Fibroblast of skin of abdomen (primary cell): ENCODE measurements around the gene POLDIP3.

Experiments used
- DNase-seq: peaks from one replicate; pipeline ENCODE4 v3.0.0-alpha.2; 2013

The POLDIP3 gene

DNA sequence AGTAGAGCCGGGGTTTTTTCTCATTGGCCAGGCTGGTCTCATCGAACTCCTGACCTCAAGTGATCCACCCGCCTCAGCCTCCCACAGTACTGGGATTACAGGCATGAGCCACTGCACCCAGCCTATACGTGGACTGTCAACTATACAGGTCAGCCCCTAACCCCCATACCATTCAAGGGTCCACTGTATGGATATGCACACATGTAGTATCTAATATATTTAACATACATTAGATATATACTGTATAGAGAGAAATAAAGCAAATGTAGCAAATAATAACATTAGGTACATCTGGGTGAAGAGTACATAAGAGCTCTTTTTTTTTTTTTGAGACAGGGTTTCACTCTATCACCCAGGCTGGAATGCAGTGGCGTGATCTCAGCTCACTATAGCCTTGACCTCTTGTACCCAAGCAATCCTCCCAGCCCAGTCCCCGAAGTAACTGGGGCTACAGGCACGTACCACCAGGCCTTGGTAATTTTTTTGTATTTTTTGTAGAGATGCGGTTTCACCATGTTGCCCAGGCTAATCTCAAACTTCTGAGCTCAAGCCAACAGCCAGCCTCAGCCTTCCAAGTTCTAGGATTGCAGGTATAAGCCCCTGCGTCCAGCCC lies 27.2 kb upstream of the POLDIP3 start:
- DNase-seq, result no peak

DNA sequence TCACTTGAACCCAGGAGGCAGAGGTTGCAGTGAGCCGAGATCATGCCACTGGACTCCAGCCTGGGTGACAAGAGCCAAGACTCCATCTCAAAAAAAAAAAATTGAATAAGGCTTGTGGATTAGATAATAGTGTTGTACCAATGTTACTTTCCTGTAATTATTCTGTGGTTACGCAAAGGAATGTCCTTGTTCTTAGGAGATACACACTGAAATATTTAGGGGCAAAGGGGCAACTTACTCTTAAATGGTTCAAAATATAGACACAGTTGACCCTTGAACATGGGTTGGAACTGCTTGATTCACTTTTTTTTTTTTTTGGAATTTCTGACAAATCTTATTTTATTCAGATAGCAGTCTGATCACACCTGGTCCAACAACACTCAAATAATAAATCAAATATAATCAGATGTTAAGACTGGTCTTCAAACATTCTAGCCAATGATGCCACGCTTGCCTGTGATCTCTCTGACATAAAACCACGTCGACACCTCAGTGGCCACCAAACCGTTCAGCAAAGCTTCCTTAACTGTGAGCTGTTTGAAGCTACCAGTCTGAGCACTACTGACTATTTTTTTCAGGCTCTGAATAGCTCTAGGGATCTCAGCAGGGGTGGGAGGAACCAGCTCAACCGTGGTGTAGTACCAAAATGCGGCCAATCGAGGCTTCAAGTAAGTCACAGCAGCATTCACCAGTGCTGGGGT lies 25.0 kb upstream of the POLDIP3 start:
- no peak for DNase-seq

DNA sequence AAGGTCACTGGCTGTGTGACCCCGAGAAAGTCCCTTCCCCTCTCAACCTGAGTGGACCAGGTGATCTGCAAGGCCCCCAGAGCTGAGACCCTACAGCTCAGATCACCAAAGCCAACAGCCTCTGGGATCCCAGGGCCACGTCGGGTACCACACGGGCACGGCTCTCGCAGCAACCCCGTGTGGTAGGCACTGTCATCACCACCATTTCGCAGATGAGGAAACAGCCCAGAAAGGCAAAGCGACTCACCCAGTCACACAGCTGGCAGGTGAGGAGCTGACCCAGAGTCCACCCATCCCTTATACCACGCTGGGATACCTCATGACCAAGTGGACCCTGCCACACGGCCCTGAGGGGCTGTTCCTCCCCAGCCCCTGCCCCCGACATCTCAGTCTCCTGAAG lies 22.9 kb upstream of the POLDIP3 start:
- no peak for DNase-seq

DNA sequence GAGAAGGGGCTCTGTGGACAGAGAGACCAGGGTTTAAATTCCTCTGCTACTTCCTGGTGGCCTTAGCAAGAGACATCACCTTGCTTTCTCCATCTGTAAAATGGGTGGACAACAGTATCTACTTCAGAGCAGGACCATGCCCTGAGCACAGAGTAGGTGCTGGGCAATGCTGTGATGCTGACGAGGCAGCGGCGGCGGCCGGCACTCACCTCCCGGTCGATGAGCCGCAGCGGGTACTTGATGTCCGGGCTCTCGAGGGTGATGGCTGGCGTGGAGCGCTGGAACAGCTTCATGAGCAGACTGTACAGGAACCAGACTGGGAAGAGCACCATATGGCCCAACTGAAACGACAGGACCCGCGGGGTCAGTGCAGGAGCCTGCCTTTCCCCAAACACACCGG lies 21.8 kb upstream of the POLDIP3 start:
- no peak for DNase-seq

DNA sequence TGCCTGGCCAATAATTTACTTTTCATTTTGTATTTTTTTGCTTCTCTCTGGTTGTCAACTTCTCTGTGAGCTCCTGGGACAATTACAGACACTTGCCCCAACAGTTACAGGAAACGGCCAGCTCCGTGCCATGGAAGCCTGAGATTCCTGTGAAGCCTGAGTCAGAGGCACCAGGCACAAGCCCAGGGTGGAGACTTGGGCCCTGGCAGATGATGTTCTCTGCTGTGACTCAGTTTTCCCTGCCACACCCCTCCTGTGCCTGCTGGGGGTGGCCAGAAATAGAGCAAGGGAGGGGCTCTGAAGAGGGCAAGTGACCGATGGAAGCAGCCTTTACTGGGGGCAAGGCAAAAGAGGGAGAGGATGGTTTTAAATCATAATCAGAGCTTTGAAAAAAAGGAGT lies 20.8 kb upstream of the POLDIP3 start:
- DNase-seq, result peak; percentile 79

DNA sequence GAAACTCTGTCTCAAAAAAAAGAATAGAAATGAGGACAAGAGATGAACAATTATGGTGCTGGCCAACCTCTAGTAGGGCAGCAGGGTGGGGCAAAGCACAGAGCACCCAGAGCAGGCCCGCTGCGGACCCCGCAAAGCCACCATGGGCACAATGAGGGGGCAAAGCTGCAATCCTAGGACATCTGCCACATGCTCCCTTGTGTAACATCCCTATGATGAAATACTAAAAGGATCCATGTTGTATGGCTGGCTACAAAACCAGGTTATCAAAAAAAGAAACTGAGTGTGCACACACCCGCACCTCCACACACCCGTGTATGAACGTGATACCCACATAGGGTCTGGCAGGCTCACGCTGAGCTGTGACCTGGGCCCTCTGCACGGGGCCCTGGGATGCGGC lies 18.3 kb upstream of the POLDIP3 start:
- no peak for DNase-seq

DNA sequence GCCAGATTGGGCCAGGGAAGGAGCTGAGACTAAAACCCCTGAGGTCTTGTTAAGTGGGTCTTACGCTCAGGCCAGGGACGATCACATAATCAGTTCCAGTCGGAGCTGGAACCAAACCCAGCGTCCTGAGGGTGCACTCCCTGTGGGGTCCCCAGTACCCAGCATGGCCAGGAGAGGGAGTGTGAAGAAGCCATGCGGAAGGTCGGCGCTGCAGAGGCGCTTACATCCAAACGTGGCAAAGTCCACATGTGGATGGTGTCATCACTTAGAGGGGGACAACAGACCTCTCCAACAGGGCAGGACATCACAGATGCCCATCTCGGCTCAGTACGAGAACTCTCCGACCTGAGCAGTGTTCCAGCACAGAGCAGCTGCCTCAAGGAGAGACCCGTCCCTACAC lies 17.4 kb upstream of the POLDIP3 start:
- no peak for DNase-seq

DNA sequence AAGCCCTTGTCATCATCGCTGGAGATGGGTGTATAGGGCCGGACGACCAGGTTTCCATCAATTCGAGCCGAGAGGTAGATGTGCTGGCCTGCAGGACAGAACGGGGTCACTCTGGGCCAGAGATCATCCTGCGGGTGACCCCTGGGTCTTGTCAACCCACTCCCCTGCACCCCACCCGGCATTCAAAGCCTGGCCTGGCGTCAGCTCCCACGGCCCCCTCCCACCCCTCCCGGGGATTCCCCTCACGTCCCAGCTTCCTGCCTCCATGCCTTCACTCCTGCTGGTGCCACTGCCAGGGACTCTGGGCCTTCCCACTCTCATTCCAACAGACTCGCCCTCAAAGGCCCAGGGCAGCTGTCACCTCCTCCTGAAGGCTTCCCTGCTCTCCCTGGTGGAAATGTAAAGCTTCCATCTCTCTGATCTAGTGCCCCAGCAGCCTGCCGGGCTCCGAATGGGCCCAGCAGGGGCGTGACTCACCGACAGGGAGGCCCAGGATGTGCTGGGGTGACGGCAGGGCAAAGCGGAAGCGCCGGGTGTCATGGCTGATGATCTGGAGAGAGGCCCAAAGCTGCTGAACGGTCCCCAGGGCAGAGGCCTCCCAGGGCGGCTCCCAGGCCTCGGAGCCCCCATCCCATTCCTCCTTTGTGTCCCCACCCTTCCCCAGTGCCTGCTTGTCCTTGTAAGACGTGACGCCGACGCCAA lies 16.4 kb upstream of the POLDIP3 start:
- no peak for DNase-seq

DNA sequence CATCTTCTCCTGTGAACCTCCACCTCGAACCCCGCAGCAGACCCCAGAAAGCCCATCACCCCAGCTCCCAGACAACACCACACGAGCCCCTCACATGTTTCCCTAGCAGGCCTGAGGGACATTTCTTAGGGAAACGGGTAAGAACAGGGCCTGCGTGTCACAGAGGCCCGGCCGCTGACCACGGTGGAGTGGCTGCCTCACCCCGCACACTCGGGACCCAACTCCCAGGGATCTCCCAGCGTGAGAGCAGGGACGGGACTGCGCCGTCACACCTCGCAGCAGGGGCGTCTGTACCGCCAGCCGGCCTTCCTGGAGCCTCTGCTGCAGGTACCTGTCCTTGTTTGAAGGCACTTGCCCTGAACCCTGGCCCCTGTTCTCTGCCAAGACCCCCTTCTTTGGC lies 15.5 kb upstream of the POLDIP3 start:
- no peak for DNase-seq

DNA sequence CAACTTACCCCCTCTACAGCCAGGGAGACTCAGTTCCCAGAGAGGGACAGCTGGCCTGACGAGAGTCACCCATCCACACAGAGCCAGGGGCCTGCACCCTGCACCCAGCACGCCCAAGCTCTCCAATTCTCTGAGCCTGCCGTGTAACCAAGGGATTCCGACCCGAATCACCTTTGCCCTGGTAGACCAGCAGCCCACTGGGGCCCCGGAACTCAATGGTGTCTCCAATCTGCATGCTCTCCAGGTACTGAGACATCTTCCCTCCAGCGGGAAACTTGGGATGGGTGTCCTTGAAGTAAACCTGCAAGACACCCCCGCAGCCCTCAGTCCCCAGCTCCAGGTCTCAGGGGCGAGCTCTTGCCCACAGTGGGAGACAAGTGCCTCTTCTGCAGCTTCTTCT lies 13.3 kb upstream of the POLDIP3 start:
- no peak for DNase-seq

DNA sequence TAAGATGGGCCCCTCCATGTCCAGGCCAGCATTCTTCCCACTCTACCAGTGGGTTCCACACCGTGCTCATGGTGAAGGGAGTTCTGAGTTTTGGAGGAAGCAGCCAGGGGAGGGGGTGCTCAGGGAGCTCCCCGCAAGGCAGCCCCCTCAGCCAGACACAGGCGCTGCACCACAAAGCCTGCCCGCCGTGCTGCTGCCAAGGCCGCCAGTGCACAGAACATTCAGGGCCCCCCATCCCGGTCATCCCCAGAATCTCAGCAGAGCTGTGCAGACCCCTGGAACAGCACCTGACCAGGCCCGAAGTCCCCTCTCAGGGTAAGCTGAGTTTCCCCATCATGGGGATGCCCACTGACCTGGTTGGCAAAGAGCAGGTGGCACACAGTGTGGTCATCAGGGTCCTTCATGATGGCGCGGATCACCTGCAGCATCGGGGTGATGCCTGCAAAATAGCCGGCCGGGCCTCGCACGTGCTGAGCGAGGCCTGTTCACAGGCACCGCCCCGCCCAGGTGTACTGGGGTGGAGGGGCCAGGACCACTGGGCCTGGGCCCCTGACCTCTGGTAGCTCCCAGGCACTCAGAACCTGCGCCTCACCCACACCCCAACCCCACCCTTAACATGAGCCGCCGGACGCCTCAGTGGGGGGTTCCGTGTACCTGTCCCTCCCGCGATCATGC lies 12.4 kb upstream of the POLDIP3 start:
- DNase-seq, result no peak

DNA sequence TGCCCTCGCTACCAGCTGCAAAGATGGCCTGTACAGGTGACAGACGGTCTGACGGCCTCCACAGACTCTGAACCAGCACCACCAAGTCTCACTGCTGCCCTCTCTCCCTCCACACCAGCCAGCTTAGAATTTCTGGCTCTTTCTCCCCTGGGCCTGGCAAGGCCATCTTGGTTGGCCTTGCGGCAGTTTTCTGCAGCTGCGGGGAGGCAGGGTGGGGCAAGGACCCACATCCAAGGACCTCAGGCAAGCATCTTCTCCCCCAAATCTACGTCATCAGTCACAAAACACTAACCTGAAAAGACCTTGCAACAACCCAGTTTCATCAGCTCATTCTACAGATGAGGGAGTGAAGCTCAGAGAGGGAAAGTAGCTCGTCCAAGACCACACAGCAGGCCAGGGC lies 11.7 kb upstream of the POLDIP3 start:
- no peak for DNase-seq

DNA sequence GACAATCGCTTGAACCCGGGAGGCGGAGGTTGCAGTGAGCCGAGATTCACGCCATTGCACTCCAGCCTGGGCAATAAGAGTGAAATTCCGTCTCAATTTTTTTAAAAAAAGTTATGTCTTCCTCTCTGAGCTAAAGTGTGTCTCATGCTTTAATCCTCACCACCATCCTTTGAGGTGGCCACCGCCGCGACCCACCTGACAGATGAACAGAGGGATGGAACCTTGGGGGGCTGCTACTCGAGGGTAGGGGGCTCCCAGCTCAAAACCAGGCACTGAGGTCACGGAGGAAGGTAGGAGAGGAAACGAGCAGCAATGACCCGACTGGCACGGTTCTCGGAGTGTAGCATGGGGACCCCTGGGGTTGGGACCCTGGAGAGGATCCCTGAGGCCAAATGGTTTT lies 10.7 kb upstream of the POLDIP3 start:
- DNase-seq, result no peak

DNA sequence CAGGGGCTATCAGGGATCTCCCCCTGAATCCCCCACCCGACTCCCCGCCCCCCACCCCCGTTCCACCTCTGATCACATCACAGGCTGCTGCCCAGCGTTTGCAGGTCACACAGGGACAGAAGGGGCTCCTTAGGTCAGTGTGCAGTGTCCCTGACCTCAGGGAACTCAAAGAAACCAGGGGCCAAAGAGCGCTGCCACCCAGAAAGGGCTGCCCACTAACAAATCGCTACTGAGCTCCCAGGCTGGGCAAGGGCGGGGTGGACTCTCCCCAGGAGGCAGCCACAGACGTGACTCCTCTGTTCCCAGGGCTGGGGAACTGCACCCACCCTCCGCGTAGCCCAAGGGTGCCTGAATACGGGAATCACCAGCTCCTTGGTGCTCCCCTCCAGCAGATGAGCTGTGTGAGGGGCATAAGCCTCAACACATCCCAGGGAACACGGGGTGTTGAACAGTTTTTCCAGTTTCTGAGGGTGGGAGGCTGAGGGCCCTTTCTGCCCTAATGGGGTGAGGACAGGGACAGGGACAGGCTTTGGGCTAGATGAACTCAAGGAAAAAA lies 9.9 kb upstream of the POLDIP3 start:
- DNase-seq, result no peak

DNA sequence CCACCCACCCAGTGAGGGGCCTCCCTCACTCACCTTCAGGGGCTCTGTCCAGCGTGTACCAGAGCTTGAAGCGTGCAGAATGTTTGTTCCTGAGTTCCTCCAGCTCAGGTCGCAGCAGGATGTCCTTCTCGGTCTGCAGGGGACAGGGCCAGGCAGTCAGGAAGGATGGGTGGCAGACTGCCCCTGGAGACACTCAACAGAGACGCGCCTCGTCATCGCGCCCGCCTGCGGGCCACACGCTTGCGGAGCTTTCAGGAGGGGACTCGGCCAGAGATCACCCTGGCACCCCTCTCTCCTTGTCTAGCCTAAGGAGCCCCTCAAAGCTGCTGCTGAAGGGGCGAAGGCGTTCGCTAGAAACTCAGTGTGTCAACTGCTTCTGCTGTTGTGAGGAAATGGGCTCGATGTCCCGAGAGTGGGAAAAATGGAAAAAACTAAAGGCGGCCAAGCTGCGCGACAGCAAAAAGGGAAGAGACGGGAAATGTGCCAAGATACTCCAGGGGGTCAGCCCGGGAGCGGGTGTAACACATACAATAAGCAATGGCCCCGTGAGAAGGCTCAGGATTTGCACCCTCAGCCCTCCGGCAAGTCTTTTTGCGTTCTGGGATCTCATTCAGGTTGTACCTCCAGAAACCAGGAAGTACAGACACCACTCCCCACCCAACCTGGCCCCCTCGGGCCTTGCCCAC lies 9.2 kb upstream of the POLDIP3 start:
- DNase-seq, result no peak

DNA sequence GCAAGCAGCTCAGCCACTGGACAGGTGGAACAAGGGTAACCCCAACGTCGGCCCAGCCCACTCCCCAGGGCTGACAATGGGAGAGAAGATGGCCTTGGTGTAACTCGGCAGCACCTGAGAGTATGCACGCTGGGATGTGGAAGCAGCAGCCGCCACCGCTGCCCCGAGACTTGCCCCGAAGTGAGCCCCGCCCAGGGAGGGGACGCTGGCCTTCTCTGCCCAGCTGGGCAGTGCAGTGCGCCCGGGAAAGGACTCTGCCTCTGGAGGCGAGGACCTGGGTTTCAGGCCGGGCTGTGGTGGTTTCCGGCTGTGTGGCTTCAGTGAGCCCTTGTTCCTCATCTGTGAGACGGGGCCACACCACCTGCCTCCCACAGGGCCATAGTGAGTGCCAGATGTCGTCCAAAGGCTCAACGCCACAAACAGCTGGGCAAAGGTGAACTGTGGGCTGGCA lies 8.6 kb upstream of the POLDIP3 start:
- no peak for DNase-seq

DNA sequence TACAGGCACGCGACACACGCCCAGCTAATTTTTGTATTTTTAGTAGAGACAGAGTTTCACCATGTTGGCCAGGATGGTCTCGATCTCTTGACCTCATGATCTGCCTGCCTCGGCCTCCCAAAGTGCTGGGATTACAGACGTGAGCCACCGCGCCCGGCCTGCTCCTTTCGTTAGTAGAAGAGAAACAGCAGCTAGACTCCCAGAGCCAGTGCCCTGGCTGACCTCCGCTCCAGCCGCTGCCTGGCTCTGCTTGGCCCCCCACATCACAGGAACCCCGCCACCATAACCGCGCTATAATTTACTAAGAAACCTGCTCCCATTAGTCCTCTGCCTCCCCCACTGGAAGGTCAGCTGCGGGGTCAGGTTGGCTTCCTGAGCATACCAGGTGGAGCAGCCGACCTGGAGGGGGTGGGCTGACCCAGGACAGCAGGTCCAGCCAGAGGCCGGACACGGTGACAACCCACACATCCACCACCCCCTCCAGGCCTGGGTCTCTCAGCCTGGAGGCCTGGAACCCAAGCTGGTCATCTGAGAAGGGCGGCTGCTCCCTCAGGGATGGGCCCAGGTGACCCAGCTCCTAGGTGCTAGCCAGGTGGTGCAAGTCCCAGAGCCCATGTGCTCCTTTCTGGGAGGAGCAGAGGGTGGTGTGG lies 7.5 kb upstream of the POLDIP3 start:
- no peak for DNase-seq

DNA sequence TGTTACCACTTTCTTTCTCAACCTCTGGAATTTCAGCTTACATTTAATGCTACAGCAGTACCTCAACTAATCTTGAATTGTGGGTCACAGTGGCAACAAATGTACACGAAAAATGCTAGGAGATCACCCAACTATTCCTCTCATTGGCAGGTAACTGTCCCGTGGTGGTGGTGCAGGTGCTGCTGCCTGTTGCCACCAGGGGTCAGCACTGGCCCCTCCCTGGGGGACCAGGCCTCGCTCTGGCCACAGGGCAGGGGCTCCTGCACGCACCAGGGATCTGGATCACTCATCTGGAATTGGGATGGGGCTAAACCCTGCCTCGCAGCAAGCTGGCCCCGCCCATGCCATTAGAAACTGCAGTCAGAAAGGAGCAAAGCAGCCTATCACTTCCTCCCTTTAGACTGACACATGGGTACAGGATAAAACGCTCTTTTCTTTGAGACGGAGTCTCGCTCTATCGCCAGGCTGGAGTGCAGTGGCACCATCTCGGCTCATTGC lies 6.9 kb upstream of the POLDIP3 start:
- peak; percentile 68 for DNase-seq

DNA sequence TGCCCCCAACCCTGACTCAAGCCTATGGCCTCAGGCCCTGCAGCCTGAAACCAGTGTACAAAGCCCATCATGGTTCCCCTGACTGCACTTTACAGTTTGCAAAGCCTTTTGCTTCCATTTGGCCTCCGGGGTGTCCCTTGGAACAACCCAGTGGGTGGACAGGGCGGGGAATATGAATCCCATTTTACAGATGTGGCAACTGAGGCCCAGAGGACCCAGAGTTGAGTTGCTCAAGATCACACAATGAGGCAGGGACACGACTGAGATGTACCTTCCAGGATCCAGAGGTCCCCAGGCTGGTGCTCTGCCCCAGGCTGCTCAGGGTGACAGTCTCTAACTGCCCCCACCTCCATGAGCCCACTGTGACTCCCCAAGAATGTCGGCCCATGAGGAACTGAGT lies 5.4 kb upstream of the POLDIP3 start:
- no peak for DNase-seq

DNA sequence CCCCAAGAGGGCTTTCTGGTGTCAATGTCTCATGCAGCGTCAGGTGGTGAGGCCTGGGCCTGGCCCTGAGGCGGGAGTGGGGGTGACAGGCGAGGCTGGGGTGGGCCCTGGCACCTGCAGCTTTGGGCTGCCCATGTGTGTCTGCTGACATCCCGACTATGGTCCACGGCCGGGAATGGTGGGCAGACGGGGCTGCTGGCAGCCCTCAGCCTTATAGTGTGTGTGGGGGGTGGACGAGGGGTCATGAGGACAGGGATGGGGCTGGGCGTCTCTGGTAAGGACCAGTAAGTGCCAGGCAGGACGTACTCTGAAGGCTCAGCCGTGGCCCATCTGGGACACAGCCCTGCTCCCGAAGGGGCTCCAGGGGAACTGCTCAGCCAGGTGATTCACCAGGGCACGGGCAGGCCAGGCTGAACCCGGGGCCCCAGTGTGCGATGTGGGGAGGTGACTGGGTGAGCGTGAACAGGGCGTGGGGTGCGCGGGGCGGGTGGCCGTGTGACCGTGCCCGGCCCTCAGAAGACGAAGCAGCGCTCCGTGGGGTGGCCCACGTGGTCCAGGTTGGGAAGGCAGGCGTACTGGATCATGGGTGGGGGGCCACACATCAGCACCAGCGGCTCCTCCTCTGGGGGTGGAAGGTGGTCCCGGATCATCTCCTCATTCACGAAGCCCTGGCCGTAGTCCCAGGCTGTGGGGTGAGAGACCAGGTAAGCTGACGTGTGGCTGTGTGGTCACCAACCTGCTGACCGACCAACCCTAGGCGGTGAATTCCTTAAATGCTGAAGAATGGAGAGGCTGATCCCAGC lies 4.8 kb upstream of the POLDIP3 start:
- DNase-seq, result no peak
